Gastroesophageal sphincter (tissue), 3 donors: ENCODE data around the gene TMTC4.

Experiments used
- POLR2A ChIP-seq, 2 donors: fragments of 450-650 bp; IDR thresholded peaks; one replicate each; pipeline ENCODE4 v1.6.1; 2017; ENCODE audit warnings: antibody characterized with exemption in 2 of 2, mild to moderate bottlenecking in 2 of 2, moderate library complexity in 1 of 2
- TF ChIP-seq, protein P1 (sequence below), 4 experiments: fragments of 200-600 bp in 2 of 4; fragments of 450-650 bp in 2 of 4; sonication (generic) in 1 of 4; IDR thresholded peaks; one replicate each; pipeline ENCODE4 v1.5.1; 2017 to 2019; ENCODE audit warnings: antibody characterized with exemption in 4 of 4, mild to moderate bottlenecking in 2 of 4, moderate library complexity in 2 of 4

DNA sequence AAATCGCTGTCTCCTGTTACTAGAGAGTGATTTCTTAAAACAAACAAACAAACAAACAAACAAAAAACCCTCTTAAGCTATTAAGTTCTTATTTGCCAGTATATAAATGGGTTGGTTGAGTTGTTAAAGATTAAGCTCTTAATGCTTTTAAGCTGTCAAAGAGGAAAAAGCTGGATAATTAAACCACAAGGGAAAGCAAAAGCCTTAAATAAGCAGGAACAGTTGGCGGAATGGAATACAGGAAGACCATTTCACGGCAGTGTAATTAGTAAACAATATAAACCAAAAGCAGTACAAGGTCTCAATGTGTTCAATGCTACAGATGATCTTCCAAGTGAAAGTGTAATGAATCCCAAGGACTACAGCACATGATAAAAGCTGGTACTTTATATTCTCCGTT, 53.8 kb downstream of the TMTC4 start:
- TF ChIP-seq POLR2A (IDR thresholded peaks at IDR 0.05): no peak
- TF ChIP-seq, protein P1, sequence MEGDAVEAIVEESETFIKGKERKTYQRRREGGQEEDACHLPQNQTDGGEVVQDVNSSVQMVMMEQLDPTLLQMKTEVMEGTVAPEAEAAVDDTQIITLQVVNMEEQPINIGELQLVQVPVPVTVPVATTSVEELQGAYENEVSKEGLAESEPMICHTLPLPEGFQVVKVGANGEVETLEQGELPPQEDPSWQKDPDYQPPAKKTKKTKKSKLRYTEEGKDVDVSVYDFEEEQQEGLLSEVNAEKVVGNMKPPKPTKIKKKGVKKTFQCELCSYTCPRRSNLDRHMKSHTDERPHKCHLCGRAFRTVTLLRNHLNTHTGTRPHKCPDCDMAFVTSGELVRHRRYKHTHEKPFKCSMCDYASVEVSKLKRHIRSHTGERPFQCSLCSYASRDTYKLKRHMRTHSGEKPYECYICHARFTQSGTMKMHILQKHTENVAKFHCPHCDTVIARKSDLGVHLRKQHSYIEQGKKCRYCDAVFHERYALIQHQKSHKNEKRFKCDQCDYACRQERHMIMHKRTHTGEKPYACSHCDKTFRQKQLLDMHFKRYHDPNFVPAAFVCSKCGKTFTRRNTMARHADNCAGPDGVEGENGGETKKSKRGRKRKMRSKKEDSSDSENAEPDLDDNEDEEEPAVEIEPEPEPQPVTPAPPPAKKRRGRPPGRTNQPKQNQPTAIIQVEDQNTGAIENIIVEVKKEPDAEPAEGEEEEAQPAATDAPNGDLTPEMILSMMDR (IDR thresholded peaks at IDR 0.05): no peak
